NCI-H2107 treated with DMSO at 0.1 percent for 48 hours (cell line): ENCODE data around the gene BMPR1A.

Source experiments
- DNase-seq: peaks from one replicate; lab custom pipeline; 2025; ENCODE audit not compliant: unreplicated experiment; lab: John Stamatoyannopoulos, UW

The BMPR1A gene

GRCh38 chr10:86799188-86799845, 42.9 kb downstream of the BMPR1A start:
- no peak for DNase-seq

GRCh38 chr10:86801995-86802394, 45.6 kb downstream of the BMPR1A start:
- DNase-seq, result no peak

- no peak for DNase-seq
Observed at GRCh38 chr10:86802473-86803108, 46.2 kb downstream of the BMPR1A start.

- no peak for DNase-seq
Observed at GRCh38 chr10:86803156-86803555, 46.7 kb downstream of the BMPR1A start.

GRCh38 chr10:86804805-86805204, 48.4 kb downstream of the BMPR1A start:
- no peak for DNase-seq

- DNase-seq, result no peak
Observed at GRCh38 chr10:86813101-86813500, 56.7 kb downstream of the BMPR1A start.

GRCh38 chr10:86813982-86814381, 57.6 kb downstream of the BMPR1A start:
- DNase-seq, result no peak

GRCh38 chr10:86815035-86815617, 58.7 kb downstream of the BMPR1A start:
- no peak for DNase-seq

- no peak for DNase-seq
Observed at GRCh38 chr10:86815640-86816039, 59.2 kb downstream of the BMPR1A start.

- DNase-seq, result no peak
Observed at GRCh38 chr10:86817246-86817645, 60.8 kb downstream of the BMPR1A start.

- no peak for DNase-seq
Observed at GRCh38 chr10:86819567-86819966, 63.1 kb downstream of the BMPR1A start.

- no peak for DNase-seq
Observed at GRCh38 chr10:86820509-86820908, 64.1 kb downstream of the BMPR1A start.

- no peak for DNase-seq
Observed at GRCh38 chr10:86821388-86821999, 65.1 kb downstream of the BMPR1A start.

- DNase-seq, result no peak
Observed at GRCh38 chr10:86823565-86823964, 67.1 kb downstream of the BMPR1A start.

- no peak for DNase-seq
Observed at GRCh38 chr10:86824151-86824550, 67.7 kb downstream of the BMPR1A start.

- DNase-seq, result no peak
Observed at GRCh38 chr10:86825366-86825765, 68.9 kb downstream of the BMPR1A start.

- DNase-seq, result no peak
Observed at GRCh38 chr10:86827639-86828038, 71.2 kb downstream of the BMPR1A start.

GRCh38 chr10:86828145-86828544, 71.7 kb downstream of the BMPR1A start:
- no peak for DNase-seq

- no peak for DNase-seq
Observed at GRCh38 chr10:86829472-86829871, 73.1 kb downstream of the BMPR1A start.

- DNase-seq, result no peak
Observed at GRCh38 chr10:86830043-86830591, 73.7 kb downstream of the BMPR1A start.

GRCh38 chr10:86833969-86834368, 77.5 kb downstream of the BMPR1A start:
- no peak for DNase-seq

- no peak for DNase-seq
Observed at GRCh38 chr10:86836044-86836443, 79.6 kb downstream of the BMPR1A start.
